Measurements from ENCODE around the gene CALU.

Gene CALU

GRCh38 chr7:128747327-128748079, 8.3 kb downstream of the CALU start:
- DNase-seq (ENCODE audit: low read depth): peak; percentile 36

DNA sequence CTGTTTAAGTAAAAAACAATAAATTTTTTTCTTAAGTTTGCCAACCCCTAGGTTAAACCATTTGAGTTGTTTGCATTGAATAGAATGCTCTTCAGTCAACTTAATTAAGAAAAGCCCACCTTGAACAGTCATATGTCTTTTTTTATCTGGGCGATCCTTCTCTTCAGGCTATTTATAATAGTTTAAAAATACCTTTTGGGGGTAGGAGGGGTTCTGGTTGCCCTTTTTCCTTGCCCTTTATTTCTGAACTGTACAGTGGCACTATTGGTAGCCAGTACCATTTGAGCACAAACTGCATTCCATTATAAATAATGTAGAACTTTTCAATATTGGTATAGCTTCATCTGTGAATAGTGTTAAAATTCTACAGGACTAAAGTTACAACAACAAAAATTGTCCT, 13.1 kb downstream of the CALU start:
- no peak for DNase-seq (ENCODE audit: low read depth)

- DNase-seq (ENCODE audit: low read depth): no peak
Measured at GRCh38 chr7:128755075-128755818, 16.1 kb downstream of the CALU start.

- DNase-seq (ENCODE audit: low read depth): peak; percentile 96
Measured at GRCh38 chr7:128755819-128756476, 16.8 kb downstream of the CALU start.

DNA sequence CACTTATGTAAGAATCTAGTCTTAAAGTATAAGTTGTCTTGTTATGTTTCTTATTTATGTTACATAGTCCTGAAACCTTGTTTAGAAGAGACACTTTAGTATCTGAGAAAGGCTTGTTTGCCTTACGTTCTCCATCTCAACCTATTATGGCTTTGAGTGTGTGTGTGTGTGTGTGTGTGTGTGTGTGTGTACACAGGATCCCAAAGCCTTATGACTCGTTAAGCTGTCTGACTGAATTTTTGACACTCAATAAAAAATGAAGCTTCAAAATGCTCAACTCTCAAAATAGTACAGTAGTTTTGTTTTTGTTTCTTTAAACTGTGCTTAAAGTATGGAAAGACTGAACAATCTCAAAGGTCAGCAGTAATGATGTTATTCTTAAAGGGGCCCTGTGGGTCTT, 18.0 kb downstream of the CALU start:
- no peak for DNase-seq (ENCODE audit: low read depth)

DNA sequence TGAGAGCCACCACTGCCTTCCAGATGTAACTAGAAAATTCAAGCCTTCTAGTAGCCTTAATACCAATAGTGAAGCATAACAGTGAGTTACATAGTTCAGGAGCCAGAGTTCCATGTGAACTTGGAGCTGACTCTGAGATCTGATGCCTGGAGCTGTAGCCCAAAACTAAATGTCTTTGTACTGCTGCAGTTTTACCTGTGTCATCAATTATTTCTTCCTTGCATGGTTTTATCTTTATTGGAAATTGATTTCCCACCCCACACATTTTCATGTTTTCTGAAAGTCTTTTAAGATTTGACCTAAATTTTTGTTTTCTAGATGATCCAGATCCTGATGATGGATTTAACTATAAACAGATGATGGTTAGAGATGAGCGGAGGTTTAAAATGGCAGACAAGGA, 19.4 kb downstream of the CALU start:
- no peak for DNase-seq (ENCODE audit: low read depth)

- DNase-seq (ENCODE audit: low read depth): no peak
Measured at GRCh38 chr7:128759242-128759641, 20.1 kb downstream of the CALU start.

- DNase-seq (ENCODE audit: low read depth): no peak
Measured at GRCh38 chr7:128763541-128763940, 24.4 kb downstream of the CALU start.

DNA sequence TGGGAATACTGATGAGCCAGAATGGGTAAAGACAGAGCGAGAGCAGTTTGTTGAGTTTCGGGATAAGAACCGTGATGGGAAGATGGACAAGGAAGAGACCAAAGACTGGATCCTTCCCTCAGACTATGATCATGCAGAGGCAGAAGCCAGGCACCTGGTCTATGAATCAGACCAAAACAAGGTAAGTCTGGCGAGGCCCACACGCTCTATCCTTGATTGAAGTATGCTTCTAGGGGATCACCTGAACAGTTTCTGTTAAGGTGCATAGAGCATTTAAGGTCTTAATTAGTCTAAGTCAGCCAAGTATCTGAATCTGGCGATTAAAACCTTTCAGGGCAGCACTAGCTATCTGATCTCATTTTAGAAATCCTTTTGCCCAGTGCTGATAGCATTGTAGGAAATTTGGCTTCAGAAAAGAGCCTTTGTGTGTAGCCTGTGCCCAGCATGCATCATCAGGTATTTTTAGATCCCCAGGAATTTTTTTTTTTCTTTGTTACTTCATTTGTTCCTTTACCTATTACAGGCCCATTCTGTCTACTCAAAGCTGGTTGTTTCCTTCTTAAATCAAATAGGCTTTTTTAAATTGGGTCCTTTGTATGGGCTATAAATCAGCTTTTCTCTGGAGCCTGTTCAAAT, 28.4 kb downstream of the CALU start:
- DNase-seq (ENCODE audit: low read depth): no peak

DNA sequence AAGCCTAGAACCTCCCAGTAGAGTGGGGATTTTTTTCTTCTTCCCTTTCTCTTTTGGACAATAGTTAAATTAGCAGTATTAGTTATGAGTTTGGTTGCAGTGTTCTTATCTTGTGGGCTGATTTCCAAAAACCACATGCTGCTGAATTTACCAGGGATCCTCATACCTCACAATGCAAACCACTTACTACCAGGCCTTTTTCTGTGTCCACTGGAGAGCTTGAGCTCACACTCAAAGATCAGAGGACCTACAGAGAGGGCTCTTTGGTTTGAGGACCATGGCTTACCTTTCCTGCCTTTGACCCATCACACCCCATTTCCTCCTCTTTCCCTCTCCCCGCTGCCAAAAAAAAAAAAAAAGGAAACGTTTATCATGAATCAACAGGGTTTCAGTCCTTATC, 31.1 kb downstream of the CALU start:
- peak; percentile 84 for DNase-seq (ENCODE audit: low read depth)

DNA sequence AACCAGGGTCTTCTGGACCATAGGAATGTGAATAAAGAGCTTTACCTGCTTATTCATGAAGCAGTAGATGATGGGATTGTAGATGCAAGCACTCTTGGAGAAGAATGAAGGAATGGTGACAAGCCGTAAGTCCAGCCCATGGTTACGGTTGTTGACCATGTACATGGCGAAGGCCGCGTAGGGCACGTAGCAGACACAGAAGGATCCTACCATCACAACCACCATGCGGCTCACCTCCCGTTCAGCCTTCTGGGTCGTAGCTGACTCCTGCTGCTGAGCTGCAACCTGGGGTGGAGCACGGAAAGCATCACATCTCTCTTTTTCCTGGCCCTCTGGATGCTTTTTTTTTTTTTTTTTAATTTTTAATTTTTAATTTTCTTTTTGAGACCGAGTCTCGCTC, 34.4 kb downstream of the CALU start:
- no peak for DNase-seq (ENCODE audit: low read depth)

- no peak for DNase-seq (ENCODE audit: low read depth)
Measured at GRCh38 chr7:128774029-128774689, 35.0 kb downstream of the CALU start.

- no peak for DNase-seq (ENCODE audit: low read depth)
Measured at GRCh38 chr7:128774921-128775320, 35.8 kb downstream of the CALU start.

GRCh38 chr7:128775744-128776474, 36.8 kb downstream of the CALU start, which contains the start of gene OPN1SW:
TSS of gene OPN1SW (minus strand) at chr7:128775794. CDS start at chr7:128775781, 13 bp downstream.
- no peak for DNase-seq (ENCODE audit: low read depth)

DNA sequence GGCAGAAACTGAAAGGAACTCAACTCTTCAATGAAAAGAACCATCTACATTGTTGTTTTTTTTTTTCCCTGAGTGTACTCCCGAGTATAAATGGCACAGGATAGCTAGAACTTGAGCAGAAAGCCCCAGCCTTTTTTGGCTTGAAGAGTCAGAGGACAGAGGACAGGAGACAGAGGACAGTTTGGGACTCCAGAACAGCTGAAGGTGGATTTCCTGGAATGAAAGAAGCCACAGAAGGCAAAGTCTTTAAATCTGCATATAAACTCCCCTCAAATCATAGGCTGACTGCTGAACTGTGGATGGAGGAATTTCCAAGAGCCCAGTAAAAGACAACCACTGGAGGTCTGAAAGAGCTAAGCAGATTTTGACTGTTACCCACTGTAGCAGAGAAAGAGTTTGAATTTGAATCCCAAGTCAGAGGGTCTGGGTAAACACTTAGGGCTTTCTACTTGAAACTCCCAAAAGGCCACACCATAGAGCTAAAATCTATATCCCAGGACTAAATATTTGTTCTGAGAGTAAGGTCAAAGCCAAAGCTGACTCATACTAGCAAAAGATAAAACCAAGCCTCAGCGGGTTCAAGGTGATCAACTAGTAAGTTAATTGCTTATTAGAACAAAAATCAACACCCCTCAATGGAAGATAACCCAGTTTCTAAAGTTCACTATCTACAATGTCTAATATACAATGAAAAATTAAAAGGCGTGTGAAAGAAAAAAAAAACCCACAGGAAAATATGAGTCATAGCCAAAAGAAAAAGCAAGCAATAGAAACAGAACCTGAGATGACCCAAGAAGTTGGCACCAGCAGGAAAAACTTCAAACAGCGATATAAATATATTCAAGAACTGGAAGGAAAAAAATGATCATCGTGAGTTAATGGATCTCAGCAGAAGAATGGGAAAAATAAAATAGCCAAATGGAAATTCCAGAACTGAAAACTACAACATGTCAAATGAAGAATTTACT, 38.3 kb downstream of the CALU start:
- DNase-seq (ENCODE audit: low read depth): peak; percentile 29

DNA sequence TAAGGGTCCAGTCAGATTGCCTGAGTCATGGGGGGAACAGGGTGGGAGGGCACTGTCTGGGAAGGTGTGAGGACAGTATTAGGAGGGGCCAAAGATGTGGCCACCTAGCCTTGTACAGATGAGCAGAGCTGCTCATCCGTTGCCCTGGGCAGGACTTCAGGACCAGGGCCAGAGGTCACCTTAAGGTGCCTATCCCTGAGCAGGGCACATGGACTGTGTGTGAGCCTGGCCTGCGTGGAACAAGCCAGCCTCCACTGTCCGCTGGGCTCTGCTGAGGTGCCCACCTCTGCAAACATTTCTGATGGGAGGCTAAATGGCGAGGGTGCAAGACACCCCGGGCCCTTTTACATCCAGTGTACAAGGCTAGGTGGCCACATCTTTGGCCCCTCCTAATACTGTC, 39.8 kb downstream of the CALU start:
- no peak for DNase-seq (ENCODE audit: low read depth)

- DNase-seq (ENCODE audit: low read depth): no peak
Measured at GRCh38 chr7:128781126-128781525, 42.0 kb downstream of the CALU start.

- no peak for DNase-seq (ENCODE audit: low read depth)
Measured at GRCh38 chr7:128781851-128782250, 42.7 kb downstream of the CALU start.

DNA sequence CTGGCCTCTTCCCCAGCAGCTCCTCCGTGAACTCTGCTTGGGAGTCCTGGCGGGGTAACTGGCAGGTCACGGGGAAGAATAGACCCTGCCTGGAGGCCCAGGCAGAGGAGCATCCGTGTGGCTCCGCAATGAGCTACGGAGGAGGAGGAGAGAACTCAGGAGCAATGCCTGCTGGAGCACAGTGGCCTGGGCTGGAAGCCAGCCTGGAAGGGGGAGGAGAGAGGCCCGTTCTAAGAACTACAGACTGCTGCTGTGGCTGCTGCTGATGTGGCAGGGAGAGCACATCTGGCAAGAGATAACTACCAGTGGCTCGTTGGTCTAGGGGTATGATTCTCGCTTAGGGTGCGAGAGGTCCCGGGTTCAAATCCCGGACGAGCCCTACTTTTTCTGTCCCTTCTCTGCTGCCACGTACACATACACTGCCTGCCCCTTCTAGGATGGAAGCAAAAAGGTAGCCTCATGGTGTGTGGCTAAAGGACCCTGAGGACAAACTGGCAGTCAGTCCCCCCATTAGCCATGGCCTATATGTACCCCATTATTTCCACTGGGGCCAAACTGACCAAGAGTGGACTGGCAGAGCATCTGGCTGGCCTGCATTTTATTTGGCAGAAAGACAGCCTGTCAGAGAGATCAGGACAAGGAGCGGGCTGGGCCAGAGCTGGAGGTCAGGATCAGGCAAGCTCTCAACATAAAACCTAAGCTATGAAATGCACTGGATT, 44.1 kb downstream of the CALU start:
- peak; percentile 83 for DNase-seq (ENCODE audit: low read depth)
